Lower leg skin (tissue), 3 donors: Measurements from ENCODE around the gene RAP2B.

Experiments
- CTCF ChIP-seq, 3 donors: fragments of 450-650 bp; IDR thresholded peaks; one replicate each; pipeline ENCODE4 v1.5.1; 2016; ENCODE audit warnings: antibody characterized with exemption in 3 of 3, mild to moderate bottlenecking in 3 of 3, moderate library complexity in 2 of 3
- POLR2A ChIP-seq, 2 donors: fragments of 450-650 bp; IDR thresholded peaks; one replicate each; pipeline ENCODE4 v1.6.1; 2016 to 2017; ENCODE audit warnings: antibody characterized with exemption in 2 of 2, mild to moderate bottlenecking in 1 of 2, moderate library complexity in 1 of 2

DNA sequence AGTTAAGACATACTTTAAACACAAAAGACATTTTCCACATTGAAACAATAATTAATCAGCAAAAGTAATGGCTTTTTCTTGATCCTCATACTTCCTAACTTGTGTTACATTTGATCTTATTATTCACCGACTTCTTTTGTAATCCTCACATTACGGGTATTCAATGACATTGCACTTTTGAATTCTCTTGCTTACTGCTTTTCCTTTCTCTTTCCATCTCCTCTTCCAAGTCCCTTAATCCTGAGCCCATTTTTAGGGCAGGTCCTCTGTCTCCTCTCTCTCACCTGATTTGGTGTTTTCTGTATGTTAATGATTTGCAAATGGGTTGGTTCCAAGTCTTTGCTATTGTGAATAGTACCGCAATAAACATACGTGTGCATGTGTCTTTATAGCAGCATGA lies 48.5 kb upstream of the RAP2B start:
- TF ChIP-seq CTCF (IDR thresholded peaks at IDR 0.05) (no peak), POLR2A (IDR thresholded peaks at IDR 0.05) (no peak)
